ENCODE results near the gene KAT2B. TPM values are rescaled to one million over a fixed set of nuclear protein-coding genes. Genes with fewer than 3 reads are reported as not detected.

The KAT2B gene
- total RNA-seq, 1 experiment from 2014 or later = 45.8 TPM

DNA sequence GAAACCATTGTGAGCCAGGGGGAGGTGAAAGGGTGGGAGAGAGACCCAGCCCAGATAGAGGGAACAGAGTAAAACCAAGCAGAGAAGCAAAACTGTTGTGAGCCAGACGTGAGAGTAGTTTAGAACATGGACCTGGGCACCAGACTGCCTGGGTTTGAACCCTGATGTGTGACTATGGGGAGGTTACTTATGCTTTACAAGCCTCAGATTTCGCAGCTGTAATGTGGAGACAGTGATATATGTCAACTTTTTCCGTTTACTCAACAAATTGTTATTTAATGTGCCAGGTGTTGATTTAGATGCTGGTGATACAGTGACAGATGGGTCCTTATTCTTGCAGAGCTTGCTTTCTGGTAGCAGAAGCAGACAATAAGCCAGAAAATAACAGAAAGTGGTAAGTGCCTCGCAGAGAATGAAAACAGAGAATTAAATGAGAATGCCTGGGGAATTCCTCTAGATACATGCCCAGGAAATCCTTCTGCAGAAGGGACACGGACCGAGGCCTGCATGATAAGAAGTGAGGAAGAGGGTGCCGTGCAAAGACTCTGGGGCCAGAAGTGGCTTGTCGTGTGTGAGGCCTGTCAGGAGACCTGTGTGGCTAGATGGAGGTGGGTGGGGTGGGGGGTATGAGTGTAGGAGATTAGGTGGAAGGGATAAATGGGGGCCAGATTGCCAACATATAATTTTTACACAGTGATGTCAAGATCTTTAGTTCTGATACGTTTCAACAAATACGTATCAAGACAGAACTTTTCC is 15.0 kb downstream of the KAT2B start:
- H3K4me3 ChIP-seq (ENCODE audit: low read length) = peak overlapping the region; percentile 31

DNA sequence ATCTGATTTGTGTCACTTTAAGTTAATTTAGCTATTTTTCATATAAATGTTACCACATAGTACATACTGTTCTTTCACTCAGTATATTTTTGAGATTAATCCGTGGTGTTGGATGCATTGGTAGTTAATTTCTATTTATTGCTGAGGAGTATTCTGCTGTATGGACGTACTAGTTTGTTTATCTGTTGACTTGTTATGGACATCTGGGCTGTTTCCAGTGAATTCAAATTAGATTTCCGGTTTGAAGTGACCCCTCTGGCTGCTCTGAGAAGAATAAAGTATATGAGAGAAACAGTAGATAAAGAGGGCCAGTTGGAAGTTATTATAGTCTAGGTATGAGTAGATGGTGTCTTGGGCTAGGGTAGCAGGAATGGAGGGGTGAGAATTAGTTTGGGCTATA is 15.6 kb downstream of the KAT2B start:
- Histone ChIP-seq H3K4me2 (ENCODE audit: low read depth, low read length, poor library complexity, severe bottlenecking) (peak overlapping the region; percentile 57), H4K20me1 (ENCODE audit: insufficient read depth, low read depth, low read length) (no peaks in the 10 kb centered on the region), H3K9ac (ENCODE audit: low read length) (no peak overlapping the region), H3K36me3 (ENCODE audit: insufficient read depth, low read length) (no peaks in the 10 kb centered on the region), H3K27ac (ENCODE audit: low read length) (peak overlapping the region; percentile 91), H3K9me3 (ENCODE audit: low read length) (no peaks in the 10 kb centered on the region), H2AFZ (ENCODE audit: low read length) (no peak overlapping the region), H3K9me2 (replicated peaks; ENCODE audit: insufficient read depth, low read length) (no peaks in the 10 kb centered on the region), H3K4me1 (ENCODE audit: low read length) (peaks cover 44% of the 10 kb centered on the region), H3K27me3 (ENCODE audit: low read length) (no peaks in the 10 kb centered on the region), H3K4me3 (ENCODE audit: low read length) (no peak overlapping the region), H3K79me2 (ENCODE audit: low read length) (peaks cover 91% of the 10 kb centered on the region)
- no peak for DNase-seq

More for the DNA sequence above, 15.0 kb downstream of the KAT2B start:
- Histone ChIP-seq H3K9me2 (replicated peaks; ENCODE audit: insufficient read depth, low read length) (no peaks in the 10 kb centered on the region), H3K27me3 (ENCODE audit: low read length) (no peaks in the 10 kb centered on the region), H4K20me1 (ENCODE audit: insufficient read depth, low read depth, low read length) (no peaks in the 10 kb centered on the region), H3K9ac (ENCODE audit: low read length) (peak overlapping the region; percentile 50), H2AFZ (ENCODE audit: low read length) (no peak overlapping the region), H3K4me2 (ENCODE audit: low read depth, low read length, poor library complexity, severe bottlenecking) (peak overlapping the region; percentile 57), H3K36me3 (ENCODE audit: insufficient read depth, low read length) (no peaks in the 10 kb centered on the region), H3K4me1 (ENCODE audit: low read length) (peaks cover 44% of the 10 kb centered on the region), H3K27ac (ENCODE audit: low read length) (peak overlapping the region; percentile 91), H3K79me2 (ENCODE audit: low read length) (peaks cover 91% of the 10 kb centered on the region), H3K9me3 (ENCODE audit: low read length) (no peaks in the 10 kb centered on the region)
- no peak for DNase-seq

DNA sequence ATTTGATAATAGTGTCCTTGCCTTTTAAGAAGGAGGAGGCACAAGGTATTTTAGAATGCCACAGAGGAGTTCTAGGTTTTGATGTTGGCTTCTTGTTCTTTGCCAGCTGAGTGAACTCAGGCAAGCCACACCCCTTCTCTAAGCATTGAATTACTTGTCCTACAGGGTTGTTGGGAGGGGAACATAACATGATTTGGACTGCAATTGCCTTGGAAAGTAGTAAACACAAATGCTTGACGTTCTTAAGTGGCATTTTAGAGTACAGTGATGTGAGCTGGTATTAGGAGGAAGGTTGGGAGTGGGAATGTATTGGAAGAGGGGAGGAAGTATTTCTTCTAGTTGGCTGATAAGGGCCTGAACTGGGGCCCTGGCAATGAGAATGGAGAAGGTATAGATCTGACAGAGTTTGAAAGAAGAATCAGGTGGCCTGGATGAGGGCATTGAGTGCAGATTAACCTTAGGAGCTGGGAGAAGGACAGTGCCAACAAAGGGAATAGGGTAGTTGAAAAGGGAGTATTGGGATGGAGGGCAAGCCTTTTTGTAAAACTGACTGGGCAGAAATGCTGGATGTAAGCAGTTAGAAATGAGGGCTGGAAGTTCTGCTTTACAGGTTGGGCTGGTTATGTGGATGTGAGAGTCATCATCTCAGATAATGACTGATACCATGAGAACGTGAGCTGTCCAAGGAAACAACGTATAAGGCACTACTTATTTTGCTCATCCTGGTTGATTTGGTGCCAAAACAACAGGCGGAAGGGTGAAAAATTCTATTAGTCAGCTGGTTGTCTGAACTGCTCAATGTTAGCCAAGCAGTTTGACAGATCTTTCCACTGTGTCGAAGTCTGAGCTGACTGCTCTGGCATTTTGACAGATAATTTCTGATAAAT is 16.7 kb downstream of the KAT2B start:
- no peak for DNase-seq
- Histone ChIP-seq H3K27me3 (ENCODE audit: low read length) (no peaks in the 10 kb centered on the region), H3K9ac (ENCODE audit: low read length) (no peak overlapping the region), H3K27ac (ENCODE audit: low read length) (peak overlapping the region; percentile 91; the same call in 1 of the 2 replicates), H2AFZ (ENCODE audit: low read length) (no peak overlapping the region), H3K79me2 (ENCODE audit: low read length) (peaks cover 86% of the 10 kb centered on the region), H4K20me1 (ENCODE audit: insufficient read depth, low read depth, low read length) (no peaks in the 10 kb centered on the region), H3K9me2 (replicated peaks; ENCODE audit: insufficient read depth, low read length) (no peaks in the 10 kb centered on the region), H3K4me2 (ENCODE audit: low read depth, low read length, poor library complexity, severe bottlenecking) (peak overlapping the region; percentile 14), H3K36me3 (ENCODE audit: insufficient read depth, low read length) (no peaks in the 10 kb centered on the region), H3K4me1 (ENCODE audit: low read length) (peaks cover 51% of the 10 kb centered on the region), H3K4me3 (ENCODE audit: low read length) (no peak overlapping the region), H3K9me3 (ENCODE audit: low read length) (no peaks in the 10 kb centered on the region)

DNA sequence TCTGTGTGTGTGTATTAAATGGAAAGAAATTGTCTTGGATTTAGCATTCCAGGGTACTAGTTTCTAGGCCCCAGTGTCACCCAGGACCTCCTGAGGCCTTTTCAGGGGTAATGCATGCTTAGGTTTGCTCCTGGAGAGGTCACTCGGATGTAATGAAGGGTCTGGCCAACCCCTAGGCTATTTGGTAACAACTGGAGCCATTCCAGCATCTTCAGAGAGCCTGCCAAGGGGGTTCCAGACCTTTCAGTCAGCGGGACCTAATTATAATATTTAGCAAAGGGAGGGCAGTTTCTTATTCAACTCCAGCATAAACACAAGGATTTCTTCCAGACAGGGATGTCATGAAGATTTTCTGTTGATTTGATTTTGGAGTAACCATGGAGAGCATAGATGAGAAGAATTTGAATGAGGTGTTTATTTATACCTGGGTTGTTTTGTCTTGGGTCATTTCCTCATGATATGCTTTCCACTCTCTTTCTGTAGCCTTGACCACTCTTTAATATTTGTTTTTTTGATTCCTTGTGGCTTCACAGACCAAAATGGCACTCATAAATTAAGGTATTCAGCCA is 17.4 kb downstream of the KAT2B start:
- no peaks in the 10 kb centered on the region for H4K20me1 ChIP-seq (ENCODE audit: insufficient read depth, low read depth, low read length)
- no peak overlapping the region for H2AFZ ChIP-seq (ENCODE audit: low read length)
- no peak overlapping the region for H3K9ac ChIP-seq (ENCODE audit: low read length)
- no peak overlapping the region for H3K4me2 ChIP-seq (ENCODE audit: low read depth, low read length, poor library complexity, severe bottlenecking)
- H3K4me1 ChIP-seq (ENCODE audit: low read length) = peaks cover 51% of the 10 kb centered on the region
- no peaks in the 10 kb centered on the region for H3K9me3 ChIP-seq (ENCODE audit: low read length)
- no peaks in the 10 kb centered on the region for H3K36me3 ChIP-seq (ENCODE audit: insufficient read depth, low read length)
- no peak overlapping the region for H3K27ac ChIP-seq (ENCODE audit: low read length)
- no peaks in the 10 kb centered on the region for H3K9me2 ChIP-seq (replicated peaks; ENCODE audit: insufficient read depth, low read length)
- no peak overlapping the region for H3K4me3 ChIP-seq (ENCODE audit: low read length)
- no peak for DNase-seq
- no peaks in the 10 kb centered on the region for H3K27me3 ChIP-seq (ENCODE audit: low read length)
- peaks cover 83% of the 10 kb centered on the region for H3K79me2 ChIP-seq (ENCODE audit: low read length)

GRCh38 chr3:20059929-20060328 is 19.7 kb downstream of the KAT2B start:
- H3K27me3 ChIP-seq (ENCODE audit: low read length) = no peaks in the 10 kb centered on the region
- H3K79me2 ChIP-seq (ENCODE audit: low read length) = peaks cover 89% of the 10 kb centered on the region
- no peak overlapping the region for H3K9ac ChIP-seq (ENCODE audit: low read length)

GRCh38 chr3:20060974-20061685 is 20.9 kb downstream of the KAT2B start:
- Histone ChIP-seq H3K9ac (ENCODE audit: low read length) (no peak overlapping the region), H3K79me2 (ENCODE audit: low read length) (peaks cover 89% of the 10 kb centered on the region), H3K9me2 (replicated peaks; ENCODE audit: insufficient read depth, low read length) (no peaks in the 10 kb centered on the region), H3K27me3 (ENCODE audit: low read length) (no peaks in the 10 kb centered on the region), H3K27ac (ENCODE audit: low read length) (peak overlapping the region; percentile 7; the same call in 1 of the 2 replicates), H3K4me1 (ENCODE audit: low read length) (peaks cover 30% of the 10 kb centered on the region), H3K4me3 (ENCODE audit: low read length) (no peak overlapping the region; the same call in 1 of the 2 replicates), H3K9me3 (ENCODE audit: low read length) (no peaks in the 10 kb centered on the region), H2AFZ (ENCODE audit: low read length) (peak overlapping the region; percentile 69; the same call in 1 of the 2 replicates), H3K4me2 (ENCODE audit: low read depth, low read length, poor library complexity, severe bottlenecking) (peak overlapping the region; percentile 53), H4K20me1 (ENCODE audit: insufficient read depth, low read depth, low read length) (no peaks in the 10 kb centered on the region), H3K36me3 (ENCODE audit: insufficient read depth, low read length) (no peaks in the 10 kb centered on the region)
- no peak for DNase-seq

More at GRCh38 chr3:20059929-20060328, 19.7 kb downstream of the KAT2B start:
- no peak overlapping the region for H3K4me2 ChIP-seq (ENCODE audit: low read depth, low read length, poor library complexity, severe bottlenecking)
- no peak overlapping the region for H3K27ac ChIP-seq (ENCODE audit: low read length)
- no peak for DNase-seq
- no peak overlapping the region for H2AFZ ChIP-seq (ENCODE audit: low read length)
- H3K4me3 ChIP-seq (ENCODE audit: low read length) = no peak overlapping the region
- H3K4me1 ChIP-seq (ENCODE audit: low read length) = peaks cover 38% of the 10 kb centered on the region
- no peaks in the 10 kb centered on the region for H3K9me2 ChIP-seq (replicated peaks; ENCODE audit: insufficient read depth, low read length)
- H4K20me1 ChIP-seq (ENCODE audit: insufficient read depth, low read depth, low read length) = no peaks in the 10 kb centered on the region
- no peaks in the 10 kb centered on the region for H3K36me3 ChIP-seq (ENCODE audit: insufficient read depth, low read length)
- H3K9me3 ChIP-seq (ENCODE audit: low read length) = no peaks in the 10 kb centered on the region

DNA sequence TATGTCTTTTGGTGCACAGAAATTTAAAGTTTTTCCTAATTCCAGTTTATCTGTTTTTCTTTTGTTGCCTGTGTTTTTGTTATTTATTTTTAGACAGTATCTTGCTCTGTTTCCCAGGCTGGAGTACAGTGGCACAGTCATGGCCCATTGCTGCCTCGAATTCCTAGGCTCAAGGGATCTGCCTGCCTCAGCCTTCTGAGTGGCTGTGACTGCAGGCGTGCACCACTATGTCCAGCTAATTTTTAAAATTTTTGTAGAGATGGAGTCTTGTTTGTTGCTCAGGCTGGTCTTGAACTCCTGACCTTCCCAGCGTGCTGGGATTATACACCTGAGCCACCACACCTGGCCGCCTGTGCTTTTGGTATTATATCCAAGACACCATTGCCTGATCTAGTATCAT is 22.8 kb downstream of the KAT2B start:
- H3K9me3 ChIP-seq (ENCODE audit: low read length) = no peaks in the 10 kb centered on the region
- no peak overlapping the region for H3K27ac ChIP-seq (ENCODE audit: low read length)
- peaks cover 84% of the 10 kb centered on the region for H3K79me2 ChIP-seq (ENCODE audit: low read length)
- H3K36me3 ChIP-seq (ENCODE audit: insufficient read depth, low read length) = no peaks in the 10 kb centered on the region
- no peaks in the 10 kb centered on the region for H4K20me1 ChIP-seq (ENCODE audit: insufficient read depth, low read depth, low read length)
- no peak overlapping the region for H2AFZ ChIP-seq (ENCODE audit: low read length)
- H3K9ac ChIP-seq (ENCODE audit: low read length) = no peak overlapping the region
- H3K9me2 ChIP-seq (replicated peaks; ENCODE audit: insufficient read depth, low read length) = no peaks in the 10 kb centered on the region
- H3K4me3 ChIP-seq (ENCODE audit: low read length) = no peak overlapping the region
- no peaks in the 10 kb centered on the region for H3K27me3 ChIP-seq (ENCODE audit: low read length)
- H3K4me1 ChIP-seq (ENCODE audit: low read length) = peaks cover 18% of the 10 kb centered on the region
- H3K4me2 ChIP-seq (ENCODE audit: low read depth, low read length, poor library complexity, severe bottlenecking) = no peak overlapping the region
- no peak for DNase-seq
